H1 (cell line): ENCODE data around the gene CYREN. TPM values are rescaled to one million over a fixed set of nuclear protein-coding genes. Genes with fewer than 3 reads are reported as not detected.

ENCODE experiments used
- CTCF ChIA-PET: fragments of 300-600 bp; sonication (Branson Sonifier 250); formaldehyde crosslinking; loops from one replicate; lab custom pipeline; 2021; ENCODE audit not compliant: partially characterized antibody; lab: Charles Lee
- POLR2A ChIA-PET: fragments of 300-600 bp; sonication (Branson Sonifier 250); formaldehyde crosslinking; loops from one replicate; lab custom pipeline; 2021; ENCODE audit warnings: inconsistent platforms; ENCODE audit not compliant: partially characterized antibody; lab: Charles Lee
- DNase-seq, 2 experiments: peaks; one replicate each; pipeline versions ENCODE4 v3.0.0 to v3.0.0-alpha.2; 2010 to 2022; ENCODE audit warnings: low spot score in 2 of 2, low read depth in 1 of 2, mixed read lengths in 1 of 2
- FAIRE-seq: peaks from 2 replicates; lab custom pipeline; 2011; peaks lifted over from hg19 to GRCh38; lab: Jason Lieb, UNC
- H2AFZ ChIP-seq: 2 replicates; pipeline ENCODE4 v1.8.1; 2012; ENCODE audit warnings: low read length, inconsistent platforms
- H2AK5ac ChIP-seq: 2 replicates; pipeline ENCODE4 v1.6.1; 2013; ENCODE audit warnings: low read depth, low read length
- H2BK120ac ChIP-seq: replicated peaks from 2 replicates; pipeline ENCODE3; 2013; ENCODE audit warnings: low read depth, low read length, inconsistent platforms
- H2BK12ac ChIP-seq: 2 replicates; pipeline ENCODE4 v1.6.1; 2013; ENCODE audit warnings: low read depth, low read length
- H2BK15ac ChIP-seq: 2 replicates; pipeline ENCODE4 v1.6.1; 2013; ENCODE audit warnings: low read length
- H2BK20ac ChIP-seq: 2 replicates; pipeline ENCODE4 v1.6.1; 2013; ENCODE audit warnings: low read length
- H2BK5ac ChIP-seq: 2 replicates; pipeline ENCODE4 v1.6.1; 2013; ENCODE audit warnings: low read depth, low read length
- H3K14ac ChIP-seq: 2 replicates; pipeline ENCODE4 v1.6.1; 2013; ENCODE audit warnings: inconsistent platforms; ENCODE audit not compliant: insufficient read length
- H3K18ac ChIP-seq: 2 replicates; pipeline ENCODE4 v1.6.1; 2013; ENCODE audit warnings: low read length; ENCODE audit errors: extremely low read depth
- H3K23ac ChIP-seq: 2 replicates; pipeline ENCODE4 v1.6.1; 2013; ENCODE audit warnings: inconsistent platforms; ENCODE audit not compliant: insufficient read length
- H3K23me2 ChIP-seq: 2 replicates; pipeline ENCODE4 v1.6.1; 2013; ENCODE audit warnings: low read depth, low read length
- H3K27ac ChIP-seq: 2 replicates; pipeline ENCODE4 v1.6.1; 2011; ENCODE audit warnings: low read depth, low read length, inconsistent platforms
- H3K27me3 ChIP-seq, 4 experiments: replicated peaks in 1 of 4; 1 replicate in 1 of 4; 2 replicates in 3 of 4; pipeline versions ENCODE4 v1.6.1 to v1.8.1; 2011 to 2013; ENCODE audit warnings: low read length in 3 of 4, mild to moderate bottlenecking in 3 of 4, inconsistent platforms in 2 of 4, mixed read lengths in 2 of 4, moderate library complexity in 1 of 4; ENCODE audit not compliant: control insufficient read depth in 3 of 4, insufficient read depth in 3 of 4; ENCODE audit errors: extremely low read depth in 1 of 4
- H3K36me3 ChIP-seq, 4 experiments: 2 replicates each; pipeline versions ENCODE4 v1.6.1 to v1.8.1; 2011 to 2013; ENCODE audit warnings: mild to moderate bottlenecking in 4 of 4, low read length in 3 of 4, moderate library complexity in 2 of 4, control low read depth in 1 of 4, inconsistent platforms in 1 of 4; ENCODE audit not compliant: insufficient read depth in 4 of 4, control insufficient read depth in 2 of 4
- H3K4ac ChIP-seq: replicated peaks from 2 replicates; pipeline ENCODE3; 2013; ENCODE audit warnings: low read length, low read depth, mixed read lengths, inconsistent platforms; ENCODE audit not compliant: insufficient read length
- H3K4me1 ChIP-seq, 4 experiments: replicated peaks in 1 of 4; 1 replicate in 1 of 4; 2 replicates in 3 of 4; pipeline versions ENCODE4 v1.6.1 to v1.8.1; 2011 to 2013; ENCODE audit warnings: low read length in 3 of 4, inconsistent platforms in 2 of 4, mixed read lengths in 1 of 4; ENCODE audit not compliant: insufficient read depth in 4 of 4, control insufficient read depth in 3 of 4
- H3K4me2 ChIP-seq, 2 experiments: 2 replicates each; pipeline versions ENCODE4 v1.6.1 to v1.8.1; 2011 to 2013; ENCODE audit warnings: low read depth in 2 of 2, low read length in 2 of 2, control low read depth in 1 of 2, inconsistent platforms in 1 of 2, mild to moderate bottlenecking in 1 of 2; ENCODE audit not compliant: insufficient read depth in 1 of 2
- H3K4me3 ChIP-seq, 4 experiments: fragments of 200-600, 300-600 bp in 1 of 4; sonication (generic), shearing (Covaris generic), sonication (Bioruptor Twin) in 1 of 4; 2 replicates each; pipeline versions ENCODE4 v1.5.1 to v1.8.1; 2011 to 2016; ENCODE audit warnings: low read length in 4 of 4, low read depth in 3 of 4, control low read depth in 2 of 4, inconsistent platforms in 2 of 4, mild to moderate bottlenecking in 2 of 4, mixed read lengths in 1 of 4, moderate library complexity in 1 of 4; ENCODE audit not compliant: insufficient read depth in 2 of 4; ENCODE audit errors: extremely low read depth in 1 of 4
- H3K56ac ChIP-seq: replicated peaks from 2 replicates; pipeline ENCODE3; 2013; ENCODE audit warnings: low read depth, mild to moderate bottlenecking, mixed read lengths, low read length, inconsistent platforms; ENCODE audit not compliant: insufficient read length
- H3K79me1 ChIP-seq: 2 replicates; pipeline ENCODE4 v1.6.1; 2013; ENCODE audit warnings: low read depth, low read length, control low read depth
- H3K79me2 ChIP-seq, 2 experiments: 2 replicates each; pipeline versions ENCODE4 v1.6.1 to v1.8.1; 2012 to 2013; ENCODE audit warnings: low read length in 2 of 2, mild to moderate bottlenecking in 2 of 2, inconsistent platforms in 1 of 2; ENCODE audit not compliant: insufficient read depth in 2 of 2, control insufficient read depth in 1 of 2
- H3K9ac ChIP-seq, 4 experiments: replicated peaks in 1 of 4; 1 replicate in 1 of 4; 2 replicates in 3 of 4; pipeline versions ENCODE4 v1.6.1 to v1.8.1; 2011 to 2013; ENCODE audit warnings: low read depth in 3 of 4, low read length in 3 of 4, control low read depth in 2 of 4, mild to moderate bottlenecking in 2 of 4, moderate library complexity in 2 of 4, inconsistent platforms in 1 of 4; ENCODE audit errors: extremely low read depth in 1 of 4
- H3K9me3 ChIP-seq, 2 experiments: 2 replicates each; pipeline versions ENCODE4 v1.6.1 to v1.8.1; 2012 to 2013; ENCODE audit warnings: mild to moderate bottlenecking in 2 of 2, moderate library complexity in 2 of 2, control low read depth in 1 of 2, inconsistent platforms in 1 of 2, low read depth in 1 of 2, low read length in 1 of 2, mixed read lengths in 1 of 2; ENCODE audit not compliant: insufficient read depth in 2 of 2
- H4K20me1 ChIP-seq, 2 experiments: replicated peaks in 1 of 2; 2 replicates each; pipeline versions ENCODE3 to v1.8.1; 2011 to 2013; ENCODE audit warnings: inconsistent platforms in 2 of 2, low read length in 2 of 2, mild to moderate bottlenecking in 1 of 2; ENCODE audit not compliant: insufficient read depth in 2 of 2, control insufficient read depth in 1 of 2
- H4K5ac ChIP-seq: 2 replicates; pipeline ENCODE4 v1.6.1; 2013; ENCODE audit warnings: low read length, low read depth, mixed read lengths, inconsistent platforms; ENCODE audit not compliant: insufficient read length
- H4K8ac ChIP-seq: 2 replicates; pipeline ENCODE4 v1.8.0; 2013; ENCODE audit warnings: mild to moderate bottlenecking, moderate library complexity, low read length, inconsistent platforms; ENCODE audit not compliant: insufficient read depth; ENCODE audit errors: extremely low read depth
- H4K91ac ChIP-seq: replicated peaks from 2 replicates; pipeline ENCODE3; 2013; ENCODE audit warnings: low read length, mixed read lengths, inconsistent platforms; ENCODE audit not compliant: insufficient read length
- PHF8 ChIP-seq: fragments of 200-600 bp; sonication (generic); conservative IDR thresholded peaks from 2 replicates; pipeline ENCODE4 v1.7.1; 2012; ENCODE audit warnings: low read depth, mild to moderate bottlenecking, inconsistent platforms, low read length, moderate library complexity
- RAD21 ChIP-seq, 2 experiments: IDR thresholded peaks in 1 of 2; conservative IDR thresholded peaks in 1 of 2; 2 replicates each; pipeline ENCODE4 v1.6.1; 2011; ENCODE audit warnings: low read depth in 2 of 2, low read length in 2 of 2, improper control_type of control experiment in 1 of 2, inconsistent platforms in 1 of 2, mild to moderate bottlenecking in 1 of 2, moderate library complexity in 1 of 2
- RNF2 ChIP-seq: fragments of 200-900, 300-1000 bp; sonication (generic); IDR thresholded peaks from 2 replicates; pipeline ENCODE4 v1.7.1; 2016; ENCODE audit warnings: borderline replicate concordance, low read depth, mild to moderate bottlenecking, antibody characterized with exemption, low read length; ENCODE audit not compliant: poor library complexity, severe bottlenecking; ENCODE audit errors: missing control alignments
- SIN3A ChIP-seq, 2 experiments: IDR thresholded peaks in 1 of 2; conservative IDR thresholded peaks in 1 of 2; 2 replicates each; pipeline ENCODE4 v1.6.1; 2011 to 2012; ENCODE audit warnings: low read length in 2 of 2, improper control_type of control experiment in 1 of 2, low read depth in 1 of 2, mild to moderate bottlenecking in 1 of 2
- SIX5 ChIP-seq: IDR thresholded peaks from 2 replicates; pipeline ENCODE4 v1.6.1; 2011; ENCODE audit warnings: mild to moderate bottlenecking, low read depth, low read length
- TEAD4 ChIP-seq: IDR thresholded peaks from 2 replicates; pipeline ENCODE4 v1.6.1; 2012; ENCODE audit warnings: low read depth, low read length, inconsistent platforms, mixed read lengths
- YY1 ChIP-seq: IDR thresholded peaks from 2 replicates; pipeline ENCODE4 v1.6.1; 2011; ENCODE audit warnings: low read depth, mild to moderate bottlenecking, low read length
- WGBS, 2 experiments: shearing (Covaris generic) in 1 of 2; methylation state at CpG; one replicate each; pipeline versions ENCODE4 v1.1.6 to v1.1.7; 2013 to 2015; ENCODE audit warnings: low lambda C conversion rate in 2 of 2, mixed read lengths in 2 of 2, inconsistent platforms in 1 of 2, low coverage in 1 of 2, missing lambda C conversion rate in 1 of 2; ENCODE audit not compliant: insufficient replicate concordance in 2 of 2, insufficient coverage in 1 of 2, insufficient read length in 1 of 2; ENCODE audit errors: extremely low coverage in 1 of 2, missing lambda C conversion rate in 1 of 2; 5-methylcytosine and 5-hydroxymethylcytosine counted together
- long read RNA-seq, 2 experiments: library from RNA in 1 of 2; library from capped mRNA in 1 of 2; stranded (forward); transcript quantifications; one replicate each; pipeline ENCODE4 v2.0.0, GENCODE V29; 2021; ENCODE audit warnings: inconsistent platforms in 1 of 2
- polyA minus RNA-seq, 3 experiments: library from RNA; depleted of rRNA, polyadenylated mRNA; stranded (reverse); fragments of >200 nt; gene quantifications; 1 replicate in 2 of 3; 2 replicates in 1 of 3; pipeline ENCODE4 v1.2.3, GENCODE V29; 2011
- polyA plus RNA-seq, 7 experiments: library from polyadenylated mRNA; depleted of rRNA in 3 of 7; stranded (reverse) in 5 of 7; unstranded in 2 of 7; fragments of >200 nt in 5 of 7; fragments of 200-250 nt in 2 of 7; gene quantifications; 1 replicate in 5 of 7; 2 replicates in 1 of 7; 4 replicates in 1 of 7; pipeline versions ENCODE4 v1.2.1 to v1.2.3, GENCODE V29; 2011 to 2013; ENCODE audit warnings: missing spikeins in 2 of 7, mixed read lengths in 2 of 7
- total RNA-seq: library from RNA; stranded (reverse); fragmentation: NEBNext Ultra II Directional; extraction: Animal tissue kit (Norgen Biotek cat#: 25700); gene quantifications from 2 replicates; pipeline ENCODE4 v1.2.1, GENCODE V29; 2021

Gene CYREN
- total RNA-seq, result 46.0 and 46.2 TPM in 2 replicates
- polyA plus RNA-seq (2011; rRNA removed), result 25.1 and 29.1 TPM in 2 replicates
- 36.9 TPM for polyA plus RNA-seq (2011; cell fraction: cytosol; rRNA removed)
- polyA plus RNA-seq (2011; cell fraction: nucleus; rRNA removed), result 32.3 TPM
- 33.1 to 39.0 TPM (median 34.3 TPM) in 4 replicates for polyA plus RNA-seq (2012, experiment 1 of 2)
- polyA plus RNA-seq (2012, experiment 2 of 2), result 21.8 TPM
- 24.2 TPM for polyA plus RNA-seq (2013, experiment 1 of 2)
- polyA plus RNA-seq (2013, experiment 2 of 2), result 23.4 TPM
- 52.3 and 54.6 TPM in 2 replicates for polyA minus RNA-seq (2011; rRNA and poly(A)+ RNA removed)
- polyA minus RNA-seq (2011; cell fraction: cytosol; rRNA and poly(A)+ RNA removed), result 33.2 TPM
- polyA minus RNA-seq (2011; cell fraction: nucleus; rRNA and poly(A)+ RNA removed), result 61.4 TPM
- long read RNA-seq, experiment 1, partial matches to known transcripts, result 10 of 32 reads
- long read RNA-seq, experiment 1, other reads (novel, unspliced or antisense), result 17 of 32 reads
- long read RNA-seq, experiment 2, partial matches to known transcripts, result 3 of 18 reads
- long read RNA-seq, experiment 2, other reads (novel, unspliced or antisense), result 10 of 18 reads

- no peak within 1 kb of the TSS; the same call in none of the 2 replicates for H3K18ac ChIP-seq
- H2AK5ac ChIP-seq, result no peak within 1 kb of the TSS
- H3K79me2 ChIP-seq, result peaks cover 0 to 20% of the 10 kb centered on the region in 2 experiments; a peak in 2 of 4 replicates
- peak within 1 kb of the TSS; percentile 2 for H3K4ac ChIP-seq
- FAIRE-seq, result no peak
- H2BK15ac ChIP-seq, result no peak within 1 kb of the TSS
- H3K36me3 ChIP-seq, result peaks cover 16 to 34% (median 30%) of the 10 kb centered on the region in 4 experiments
- no peak within 1 kb of the TSS; the same call in 1 of the 2 replicates for H2AFZ ChIP-seq
- peak; percentile 78 to 87 for DNase-seq
- peak within 1 kb of the TSS; percentile 91 for H4K8ac ChIP-seq
- 2% methylated on average over 62 of the region's 77 CpGs; no CpG with 5 or more reads in 1 of the 2 experiments for WGBS, 2 experiments
- H3K4me3 ChIP-seq, result peak within 1 kb of the TSS; percentile 60 to 81 (median 72)
- ChIA-PET POLR2A (interaction anchor here (0.8 to 4.7 kb wide), 9 partner anchors 8 to 184 kb away, joined by 3 to 32 read pairs (median 6); partner anchors contain the start of gene AGBL3), CTCF (interaction anchor here (0.8 to 2.5 kb wide), 7 partner anchors 7 to 184 kb away, joined by 3 to 12 read pairs (median 5); partner anchors contain the start of gene AGBL3)
- no peak within 1 kb of the TSS for H2BK12ac ChIP-seq
- H3K27me3 ChIP-seq, result no peaks in the 10 kb centered on the region
- peak within 1 kb of the TSS; percentile 83 for H4K91ac ChIP-seq
- H3K9me3 ChIP-seq, result no peaks in the 10 kb centered on the region
- no peak within 1 kb of the TSS for H2BK20ac ChIP-seq
- H2BK5ac ChIP-seq, result peak within 1 kb of the TSS; percentile 93
- peaks cover 1 to 16% (median 3%) of the 10 kb centered on the region in 4 experiments; a peak in 4 of 7 replicates for H3K4me1 ChIP-seq
- H3K14ac ChIP-seq, result no peak within 1 kb of the TSS
- H3K56ac ChIP-seq, result peak within 1 kb of the TSS; percentile 95
- H2BK120ac ChIP-seq, result no peak within 1 kb of the TSS
- H4K20me1 ChIP-seq, result peaks cover 0 to 4% of the 10 kb centered on the region in 2 experiments
- H3K23me2 ChIP-seq, result no peaks in the 10 kb centered on the region; the same call in 1 of the 2 replicates
- H4K5ac ChIP-seq, result peak within 1 kb of the TSS; percentile 91
- peak within 1 kb of the TSS; percentile 89 for H3K27ac ChIP-seq
- H3K9ac ChIP-seq, result peak within 1 kb of the TSS; percentile 59 to 91 (median 80)
- no peak within 1 kb of the TSS for H3K23ac ChIP-seq
- H3K79me1 ChIP-seq, result no peaks in the 10 kb centered on the region; the same call in 1 of the 2 replicates
- peak within 1 kb of the TSS; percentile 80 to 85 for H3K4me2 ChIP-seq
- TF ChIP-seq SIN3A (conservative IDR thresholded peaks at IDR 0.05 in 1 of 2, IDR thresholded peaks at IDR 0.05 in 1 of 2; ENCODE audit: low read depth in 1 of 2, low read length in 2 of 2) (peak in 1 of 2 experiments; percentile 54; a peak in 2 of 4 replicates), RAD21 (IDR thresholded peaks at IDR 0.05 in 1 of 2, conservative IDR thresholded peaks at IDR 0.05 in 1 of 2; ENCODE audit: low read depth in 2 of 2, low read length in 2 of 2) (peak; percentile 26 to 53; a peak in 3 of 4 replicates), YY1 (peak; percentile 45; the same call in 1 of the 2 replicates), RNF2 (no peak), TEAD4 (peak; percentile 27; the same call in 1 of the 2 replicates), SIX5 (no peak), PHF8 (peak; percentile 91)
Observed at GRCh38 chr7:135170274-135170997, at the start of gene CYREN. CYREN (minus strand) TSS chr7:135170707; CDS start chr7:135168922, 1,785 bp downstream.
